OCI-LY3 (cell line): Measurements from ENCODE around the gene MRC1.

Source experiments
- CTCF ChIP-seq: fragments of 200-600, 300-600 bp; sonication (generic); IDR thresholded peaks from 2 replicates; pipeline ENCODE4 v1.5.1; 2014; ENCODE audit warnings: antibody characterized with exemption, low read length, low read depth
- EZH2phosphoT487 ChIP-seq: fragments of 200-600 bp; shearing (Covaris generic); IDR thresholded peaks from 2 replicates; pipeline ENCODE4 v1.6.1; 2018; ENCODE audit warnings: antibody characterized with exemption, mixed run types, low read depth

GRCh38 chr10:17891435-17891834 is 82.3 kb downstream of the MRC1 start:
- TF ChIP-seq CTCF (no peak), EZH2phosphoT487 (no peak)
